Endothelial cell of umbilical vein (primary cell): ENCODE results near the gene RBM38. TPM values are rescaled to one million over a fixed set of nuclear protein-coding genes. Genes with fewer than 3 reads are reported as not detected.

Experiments
- BruUV-seq: library from RNA; stranded (reverse); fragments of 400-500 nt; replicated peaks from 2 replicates; lab custom pipeline; 2021; lab: Mats Ljungman, UMichigan
- CTCF ChIA-PET: fragments of 300-600, 350-600 bp; sonication (Branson Sonifier 250); formaldehyde crosslinking; loops from one replicate; lab custom pipeline; 2021; ENCODE audit warnings: antibody characterized with exemption, inconsistent platforms; lab: Charles Lee
- POLR2A ChIA-PET: fragments of 300-600, 350-600 bp; sonication (Branson Sonifier 250); formaldehyde crosslinking; loops from one replicate; lab custom pipeline; 2021; ENCODE audit warnings: antibody characterized with exemption, inconsistent platforms; lab: Charles Lee
- DNase-seq: peaks from one replicate; pipeline ENCODE4 v3.0.0-alpha.2; 2011; ENCODE audit warnings: low read depth, low spot score
- FAIRE-seq: peaks from 2 replicates; lab custom pipeline; 2011; peaks lifted over from hg19 to GRCh38; lab: Jason Lieb, UNC
- H2AFZ ChIP-seq: 2 replicates; pipeline ENCODE4 v1.6.0; 2012; ENCODE audit warnings: low read depth, low read length, control low read depth, inconsistent platforms
- H3K27ac ChIP-seq: 2 replicates; pipeline ENCODE4 v1.5.1; 2011; ENCODE audit warnings: low read depth, mild to moderate bottlenecking, control low read depth, low read length, moderate library complexity; ENCODE audit not compliant: insufficient read depth
- H3K27me3 ChIP-seq, 2 experiments: 2 replicates each; pipeline versions ENCODE4 v1.6.0 to v1.6.1; 2011; ENCODE audit warnings: low read length in 2 of 2, mixed read lengths in 1 of 2; ENCODE audit not compliant: control insufficient read depth in 2 of 2, insufficient read depth in 2 of 2
- H3K36me3 ChIP-seq, 2 experiments: 2 replicates in 1 of 2; 3 replicates in 1 of 2; pipeline ENCODE4 v1.5.1; 2011; ENCODE audit warnings: low read length in 2 of 2, mild to moderate bottlenecking in 1 of 2, moderate library complexity in 1 of 2; ENCODE audit not compliant: control insufficient read depth in 2 of 2, insufficient read depth in 2 of 2; ENCODE audit errors: extremely low read depth in 1 of 2
- H3K4me1 ChIP-seq: 3 replicates; pipeline ENCODE4 v1.5.1; 2011; ENCODE audit warnings: mild to moderate bottlenecking, low read length; ENCODE audit not compliant: control insufficient read depth, insufficient read depth; ENCODE audit errors: extremely low read depth
- H3K4me2 ChIP-seq: 2 replicates; pipeline ENCODE4 v1.6.1; 2011; ENCODE audit warnings: low read length, control low read depth, mixed read lengths; ENCODE audit not compliant: insufficient read depth
- H3K4me3 ChIP-seq, 3 experiments: fragments of 200-600 bp in 1 of 3; sonication (generic), shearing (Covaris generic) in 1 of 3; replicated peaks in 1 of 3; 2 replicates each; pipeline ENCODE4 v1.5.1; 2011 to 2016; ENCODE audit warnings: control low read depth in 3 of 3, low read length in 3 of 3, mild to moderate bottlenecking in 2 of 3, inconsistent platforms in 1 of 3, low read depth in 1 of 3, moderate library complexity in 1 of 3; ENCODE audit not compliant: insufficient read depth in 1 of 3
- H3K79me2 ChIP-seq: 2 replicates; pipeline ENCODE4 v1.6.0; 2012; ENCODE audit warnings: low read length, inconsistent platforms; ENCODE audit not compliant: control insufficient read depth, insufficient read depth
- H3K9ac ChIP-seq: replicated peaks from 2 replicates; pipeline ENCODE3; 2011; ENCODE audit warnings: low read length, control low read depth; ENCODE audit not compliant: insufficient read depth; ENCODE audit errors: extremely low read depth
- H3K9me1 ChIP-seq: replicated peaks from 3 replicates; pipeline ENCODE4 v1.6.0; 2011; ENCODE audit warnings: mild to moderate bottlenecking, low read length; ENCODE audit not compliant: control insufficient read depth, insufficient read depth; ENCODE audit errors: extremely low read depth
- H3K9me3 ChIP-seq: replicated peaks from 2 replicates; pipeline ENCODE4 v1.5.1; 2012; ENCODE audit warnings: low read length, inconsistent platforms; ENCODE audit not compliant: control insufficient read depth, insufficient read depth
- H4K20me1 ChIP-seq: replicated peaks from 2 replicates; pipeline ENCODE3; 2011; ENCODE audit warnings: mild to moderate bottlenecking, low read length; ENCODE audit not compliant: control insufficient read depth, insufficient read depth; ENCODE audit errors: extremely low read depth
- EZH2 ChIP-seq: IDR thresholded peaks from 2 replicates; pipeline ENCODE4 v1.6.1; 2012; ENCODE audit warnings: borderline replicate concordance, low read depth, mild to moderate bottlenecking, moderate library complexity, low read length, inconsistent platforms; ENCODE audit not compliant: severe bottlenecking
- FOS ChIP-seq: IDR thresholded peaks from 2 replicates; pipeline ENCODE4 v1.6.1; 2011; ENCODE audit warnings: mild to moderate bottlenecking, low read length, moderate library complexity, borderline replicate concordance; ENCODE audit not compliant: insufficient read depth
- GATA2 ChIP-seq: IDR thresholded peaks from 2 replicates; pipeline ENCODE4 v1.7.0; 2011; ENCODE audit warnings: low read depth, mild to moderate bottlenecking, moderate library complexity, mixed read lengths, low read length; ENCODE audit not compliant: insufficient read length, insufficient read depth
- JUN ChIP-seq: IDR thresholded peaks from 2 replicates; pipeline ENCODE4 v1.6.1; 2011; ENCODE audit warnings: borderline replicate concordance, low read depth; ENCODE audit not compliant: insufficient read length, insufficient read depth
- MYC ChIP-seq: IDR thresholded peaks from one replicate; pipeline ENCODE4 v1.6.1; 2011; ENCODE audit warnings: mild to moderate bottlenecking, low read depth, low read length
- POLR2A ChIP-seq: IDR thresholded peaks from 2 replicates; pipeline ENCODE4 v1.6.1; 2012; ENCODE audit warnings: low read depth, mild to moderate bottlenecking, control low read depth, low read length
- POLR2AphosphoS5 ChIP-seq: IDR thresholded peaks from 2 replicates; pipeline ENCODE4 v1.6.1; 2012; ENCODE audit warnings: low read depth, mild to moderate bottlenecking, control low read depth, low read length, moderate library complexity; ENCODE audit not compliant: insufficient read depth
- dilution Hi-C: fragments of 300-500 bp; cut with MboI; formaldehyde crosslinking; loops from one replicate; pipeline ENCODE4 v1.15.0; 2019; ENCODE audit warnings: low sequenced_read_pairs; ENCODE audit not compliant: extremely low pct_ligation_motif_present
- intact Hi-C: fragments of 100-400 bp; cut with micrococcal nuclease; formaldehyde crosslinking; loops from one replicate; pipeline ENCODE4 v1.10.0; 2022
- polyA plus RNA-seq, 4 experiments: library from polyadenylated mRNA; depleted of rRNA in 3 of 4; stranded (reverse) in 3 of 4; unstranded in 1 of 4; fragments of >200 nt; gene quantifications; 2 replicates each; pipeline versions ENCODE4 v1.2.1 to v1.2.3, GENCODE V29; 2011 to 2012; ENCODE audit warnings: missing spikeins in 1 of 4
- total RNA-seq: library from RNA; stranded (reverse); gene quantifications from 2 replicates; pipeline ENCODE4 v1.2.3, GENCODE V29; 2021
- TF ChIP-seq, protein P1 (sequence below): IDR thresholded peaks from 2 replicates; pipeline ENCODE4 v1.6.1; 2011; ENCODE audit not compliant: insufficient read depth, insufficient read length
- TF ChIP-seq, protein P2 (sequence below), 2 donors: IDR thresholded peaks; 1 replicate in 1 of 2; 2 replicates in 1 of 2; pipeline ENCODE4 v1.5.1; 2011; ENCODE audit warnings: low read length in 2 of 2, mild to moderate bottlenecking in 2 of 2, moderate library complexity in 2 of 2, control low read depth in 1 of 2, inconsistent platforms in 1 of 2, low read depth in 1 of 2; ENCODE audit not compliant: insufficient read depth in 1 of 2; ENCODE audit errors: extremely low read depth in 1 of 2

RBM38 gene
- total and polyA plus RNA-seq, 2 donors (not counting 3 experiments of a cell fraction or from before 2014, with no cell fraction given) = 22.1 to 37.4 TPM

- intact Hi-C loops = loop anchor here (10.0 kb wide), 1 partner anchor 1005 kb away; no protein-coding TSS in a partner anchor
- TF ChIP-seq FOS (no peak), JUN (no peak), POLR2A (no peak), POLR2AphosphoS5 (no peak), MYC (no peak), EZH2 (no peak), GATA2 (no peak)
- TF ChIP-seq, protein P1, sequence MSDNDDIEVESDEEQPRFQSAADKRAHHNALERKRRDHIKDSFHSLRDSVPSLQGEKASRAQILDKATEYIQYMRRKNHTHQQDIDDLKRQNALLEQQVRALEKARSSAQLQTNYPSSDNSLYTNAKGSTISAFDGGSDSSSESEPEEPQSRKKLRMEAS = no peak
- TF ChIP-seq, protein P2, sequence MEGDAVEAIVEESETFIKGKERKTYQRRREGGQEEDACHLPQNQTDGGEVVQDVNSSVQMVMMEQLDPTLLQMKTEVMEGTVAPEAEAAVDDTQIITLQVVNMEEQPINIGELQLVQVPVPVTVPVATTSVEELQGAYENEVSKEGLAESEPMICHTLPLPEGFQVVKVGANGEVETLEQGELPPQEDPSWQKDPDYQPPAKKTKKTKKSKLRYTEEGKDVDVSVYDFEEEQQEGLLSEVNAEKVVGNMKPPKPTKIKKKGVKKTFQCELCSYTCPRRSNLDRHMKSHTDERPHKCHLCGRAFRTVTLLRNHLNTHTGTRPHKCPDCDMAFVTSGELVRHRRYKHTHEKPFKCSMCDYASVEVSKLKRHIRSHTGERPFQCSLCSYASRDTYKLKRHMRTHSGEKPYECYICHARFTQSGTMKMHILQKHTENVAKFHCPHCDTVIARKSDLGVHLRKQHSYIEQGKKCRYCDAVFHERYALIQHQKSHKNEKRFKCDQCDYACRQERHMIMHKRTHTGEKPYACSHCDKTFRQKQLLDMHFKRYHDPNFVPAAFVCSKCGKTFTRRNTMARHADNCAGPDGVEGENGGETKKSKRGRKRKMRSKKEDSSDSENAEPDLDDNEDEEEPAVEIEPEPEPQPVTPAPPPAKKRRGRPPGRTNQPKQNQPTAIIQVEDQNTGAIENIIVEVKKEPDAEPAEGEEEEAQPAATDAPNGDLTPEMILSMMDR (IDR thresholded peaks at IDR 0.05; ENCODE audit: extremely low read depth in 1 of 2, insufficient read depth in 1 of 2, low read depth in 1 of 2, low read length in 2 of 2) = no peak
- Histone ChIP-seq H3K9me1 (no peaks in the 10 kb centered on the region), H3K36me3 (peaks cover 5 to 24% of the 10 kb centered on the region in 2 experiments), H3K27ac (no peak overlapping the region), H3K9me3 (no peaks in the 10 kb centered on the region), H3K4me1 (peaks cover 8% of the 10 kb centered on the region), H2AFZ (no peak overlapping the region), H4K20me1 (no peaks in the 10 kb centered on the region), H3K4me3 (no peak overlapping the region), H3K79me2 (peaks cover 2% of the 10 kb centered on the region), H3K27me3 (no peaks in the 10 kb centered on the region), H3K4me2 (no peak overlapping the region), H3K9ac (no peak overlapping the region)
- FAIRE-seq (no peak), DNase-seq (no peak)
- dilution Hi-C loops = no loop called here
- CTCF ChIA-PET = no interaction called here
- no TSS peak for BruUV-seq
- POLR2A ChIA-PET = no interaction called here
Observed at GRCh38 chr20:57399587-57400155, 8.5 kb downstream of the RBM38 start.
